Mesendoderm (in vitro differentiated cells): ENCODE results near the gene MEN1.

Experiments
- DNase-seq: peaks from one replicate; pipeline ENCODE4 v3.0.0; 2013
- H2AK5ac ChIP-seq: 2 replicates; pipeline ENCODE4 v1.6.1; 2013; ENCODE audit warnings: low read length, inconsistent platforms
- H2BK120ac ChIP-seq: 2 replicates; pipeline ENCODE4 v1.6.1; 2013; ENCODE audit warnings: low read depth, mild to moderate bottlenecking, low read length, moderate library complexity, mixed read lengths
- H2BK15ac ChIP-seq: replicated peaks from 2 replicates; pipeline ENCODE4 v1.6.1; 2013; ENCODE audit warnings: low read depth, mild to moderate bottlenecking, moderate library complexity
- H2BK5ac ChIP-seq: 2 replicates; pipeline ENCODE4 v1.6.1; 2013; ENCODE audit warnings: low read length, inconsistent platforms
- H3K18ac ChIP-seq: 2 replicates; pipeline ENCODE4 v1.6.1; 2013; ENCODE audit warnings: mild to moderate bottlenecking, low read length, mixed read lengths
- H3K23ac ChIP-seq: one replicate; pipeline ENCODE4 v1.6.1; 2013; ENCODE audit warnings: low read length
- H3K27ac ChIP-seq: 2 replicates; pipeline ENCODE4 v1.5.1; 2013; ENCODE audit warnings: low read depth, mild to moderate bottlenecking, inconsistent platforms, low read length, moderate library complexity
- H3K27me3 ChIP-seq: 2 replicates; pipeline ENCODE4 v1.6.1; 2013; ENCODE audit warnings: low read length, control low read depth, mild to moderate bottlenecking, inconsistent platforms; ENCODE audit not compliant: insufficient read depth, poor library complexity
- H3K36me3 ChIP-seq: 2 replicates; pipeline ENCODE4 v1.6.1; 2013; ENCODE audit warnings: low read length, inconsistent platforms; ENCODE audit not compliant: control insufficient read depth, insufficient read depth
- H3K4ac ChIP-seq: one replicate; pipeline ENCODE4 v1.6.1; 2013; ENCODE audit warnings: low read depth, mild to moderate bottlenecking, low read length, moderate library complexity
- H3K4me1 ChIP-seq: 2 replicates; pipeline ENCODE4 v1.6.1; 2013; ENCODE audit warnings: low read depth, low read length, inconsistent platforms; ENCODE audit not compliant: control insufficient read depth
- H3K4me2 ChIP-seq: 2 replicates; pipeline ENCODE4 v1.6.1; 2013; ENCODE audit warnings: low read length
- H3K4me3 ChIP-seq: 2 replicates; pipeline ENCODE4 v1.5.1; 2013; ENCODE audit warnings: mild to moderate bottlenecking, low read length
- H3K56ac ChIP-seq: one replicate; pipeline ENCODE4 v1.6.1; 2013; ENCODE audit warnings: low read length
- H3K79me1 ChIP-seq: 2 replicates; pipeline ENCODE4 v1.6.1; 2013; ENCODE audit warnings: low read length, inconsistent platforms
- H3K79me2 ChIP-seq: 2 replicates; pipeline ENCODE4 v1.6.1; 2013; ENCODE audit warnings: mild to moderate bottlenecking, low read length; ENCODE audit not compliant: control insufficient read depth, insufficient read depth
- H3K9ac ChIP-seq: 2 replicates; pipeline ENCODE4 v1.6.1; 2013; ENCODE audit warnings: low read length, inconsistent platforms
- H4K5ac ChIP-seq: one replicate; pipeline ENCODE4 v1.6.1; 2013; ENCODE audit warnings: low read length
- H4K8ac ChIP-seq: one replicate; pipeline ENCODE4 v1.6.1; 2013; ENCODE audit warnings: low read depth, mild to moderate bottlenecking, control low read depth, low read length, moderate library complexity
- WGBS: extraction: QIAGEN DNeasy Blood & Tissue Kit; methylation state at CpG from one replicate; pipeline ENCODE4 v1.1.7; 2013; ENCODE audit warnings: low lambda C conversion rate, missing lambda C conversion rate; ENCODE audit not compliant: insufficient coverage; ENCODE audit errors: extremely low coverage; 5-methylcytosine and 5-hydroxymethylcytosine counted together

The MEN1 gene

GRCh38 chr11:64838600-64839334 is 28.4 kb upstream of the MEN1 start:
- Histone ChIP-seq H2BK15ac (no peak overlapping the region), H3K36me3 (peaks cover under 1% of the 10 kb centered on the region), H3K9ac (no peak overlapping the region), H3K18ac (no peak overlapping the region), H4K8ac (no peak overlapping the region), H3K79me2 (no peaks in the 10 kb centered on the region), H3K23ac (no peak overlapping the region), H4K5ac (no peak overlapping the region), H3K4ac (no peak overlapping the region), H3K27ac (no peak overlapping the region), H2AK5ac (no peak overlapping the region), H2BK5ac (no peak overlapping the region), H3K4me1 (peaks cover 10% of the 10 kb centered on the region), H2BK120ac (no peak overlapping the region), H3K79me1 (peaks cover 1% of the 10 kb centered on the region), H3K4me3 (no peak overlapping the region), H3K4me2 (no peak overlapping the region), H3K27me3 (no peaks in the 10 kb centered on the region), H3K56ac (no peak overlapping the region)
- WGBS, result no CpG with 5 or more reads among the region's 28 CpGs
- DNase-seq, result no peak

GRCh38 chr11:64837887-64838351 is 27.6 kb upstream of the MEN1 start:
- Histone ChIP-seq H3K27ac (no peak overlapping the region), H3K56ac (no peak overlapping the region), H3K4me3 (no peak overlapping the region)

GRCh38 chr11:64836448-64837072 is 26.2 kb upstream of the MEN1 start:
- Histone ChIP-seq H2BK15ac (no peak overlapping the region), H3K27me3 (no peaks in the 10 kb centered on the region), H4K8ac (no peak overlapping the region), H3K27ac (no peak overlapping the region), H3K4me1 (no peaks in the 10 kb centered on the region), H3K9ac (no peak overlapping the region), H3K4me3 (no peak overlapping the region), H3K4me2 (no peak overlapping the region), H3K56ac (no peak overlapping the region), H3K79me1 (no peaks in the 10 kb centered on the region), H2BK5ac (no peak overlapping the region), H3K36me3 (peaks cover 2% of the 10 kb centered on the region), H3K23ac (no peak overlapping the region), H3K4ac (no peak overlapping the region), H3K79me2 (no peaks in the 10 kb centered on the region), H3K18ac (no peak overlapping the region), H2BK120ac (no peak overlapping the region), H2AK5ac (no peak overlapping the region), H4K5ac (no peak overlapping the region)
- WGBS, result no CpG with 5 or more reads among the region's 16 CpGs
- DNase-seq, result no peak

More at GRCh38 chr11:64837887-64838351, 27.6 kb upstream of the MEN1 start:
- H3K9ac ChIP-seq, result no peak overlapping the region
- no peak overlapping the region for H3K4ac ChIP-seq
- H3K18ac ChIP-seq, result no peak overlapping the region
- DNase-seq, result no peak
- WGBS, result no CpG with 5 or more reads among the region's 10 CpGs
- H2BK15ac ChIP-seq, result no peak overlapping the region
- H2BK5ac ChIP-seq, result no peak overlapping the region
- H3K79me2 ChIP-seq, result no peaks in the 10 kb centered on the region
- no peak overlapping the region for H3K23ac ChIP-seq
- no peak overlapping the region for H3K4me2 ChIP-seq
- H3K27me3 ChIP-seq, result no peaks in the 10 kb centered on the region
- H4K8ac ChIP-seq, result no peak overlapping the region
- H2AK5ac ChIP-seq, result no peak overlapping the region
- H4K5ac ChIP-seq, result no peak overlapping the region
- peaks cover 3% of the 10 kb centered on the region for H3K4me1 ChIP-seq
- H2BK120ac ChIP-seq, result no peak overlapping the region
- peaks cover 2% of the 10 kb centered on the region for H3K36me3 ChIP-seq
- H3K79me1 ChIP-seq, result no peaks in the 10 kb centered on the region

GRCh38 chr11:64835616-64836447 is 25.5 kb upstream of the MEN1 start:
- no peaks in the 10 kb centered on the region for H3K79me2 ChIP-seq
- no peak overlapping the region for H2BK5ac ChIP-seq
- H3K18ac ChIP-seq, result no peak overlapping the region
- H3K9ac ChIP-seq, result no peak overlapping the region
- H2BK120ac ChIP-seq, result no peak overlapping the region
- H4K8ac ChIP-seq, result no peak overlapping the region
- no CpG with 5 or more reads among the region's 17 CpGs for WGBS
- H3K4me2 ChIP-seq, result no peak overlapping the region
- no peak overlapping the region for H3K27ac ChIP-seq
- H3K4me3 ChIP-seq, result no peak overlapping the region
- H3K36me3 ChIP-seq, result peaks cover 2% of the 10 kb centered on the region
- no peak overlapping the region for H3K4ac ChIP-seq
- H3K27me3 ChIP-seq, result no peaks in the 10 kb centered on the region
- no peak overlapping the region for H3K23ac ChIP-seq
- no peak overlapping the region for H4K5ac ChIP-seq
- no peaks in the 10 kb centered on the region for H3K4me1 ChIP-seq
- H2BK15ac ChIP-seq, result no peak overlapping the region
- H3K56ac ChIP-seq, result no peak overlapping the region
- no peak overlapping the region for H2AK5ac ChIP-seq
- no peak for DNase-seq
- no peaks in the 10 kb centered on the region for H3K79me1 ChIP-seq

GRCh38 chr11:64834723-64835615 is 24.6 kb upstream of the MEN1 start:
- H3K79me1 ChIP-seq, result no peaks in the 10 kb centered on the region
- no peak overlapping the region for H3K4ac ChIP-seq
- H3K36me3 ChIP-seq, result peaks cover 2% of the 10 kb centered on the region
- no peaks in the 10 kb centered on the region for H3K4me1 ChIP-seq
- no peak overlapping the region for H3K23ac ChIP-seq
- no peak overlapping the region for H4K5ac ChIP-seq
- H2BK120ac ChIP-seq, result no peak overlapping the region
- no peak overlapping the region for H3K56ac ChIP-seq
- no peak overlapping the region for H2BK15ac ChIP-seq
- H2AK5ac ChIP-seq, result no peak overlapping the region
- no peak overlapping the region for H3K18ac ChIP-seq
- no peak overlapping the region for H2BK5ac ChIP-seq
- H3K27ac ChIP-seq, result no peak overlapping the region
- WGBS, result no CpG with 5 or more reads among the region's 29 CpGs
- no peak overlapping the region for H3K4me2 ChIP-seq
- H3K27me3 ChIP-seq, result no peaks in the 10 kb centered on the region
- H3K4me3 ChIP-seq, result no peak overlapping the region
- no peak overlapping the region for H4K8ac ChIP-seq
- H3K79me2 ChIP-seq, result no peaks in the 10 kb centered on the region
- no peak overlapping the region for H3K9ac ChIP-seq
- DNase-seq, result no peak
